Measurements from ENCODE around the gene KIF19.

- TF ChIP-seq POLR2A (IDR thresholded peaks at IDR 0.05), result no peak
- no peak for TF ChIP-seq CTCF (IDR thresholded peaks at IDR 0.05)
- no peak for TF ChIP-seq EP300 (IDR thresholded peaks at IDR 0.05)
Observed at GRCh38 chr17:74337834-74338500, 11.9 kb downstream of the KIF19 start.
